NCI-H82 (cell line): ENCODE data around the gene SSR4.

ENCODE experiments used
- DNase-seq: peaks from one replicate; lab custom pipeline; 2025; lab: John Stamatoyannopoulos, UW

Gene SSR4

DNA sequence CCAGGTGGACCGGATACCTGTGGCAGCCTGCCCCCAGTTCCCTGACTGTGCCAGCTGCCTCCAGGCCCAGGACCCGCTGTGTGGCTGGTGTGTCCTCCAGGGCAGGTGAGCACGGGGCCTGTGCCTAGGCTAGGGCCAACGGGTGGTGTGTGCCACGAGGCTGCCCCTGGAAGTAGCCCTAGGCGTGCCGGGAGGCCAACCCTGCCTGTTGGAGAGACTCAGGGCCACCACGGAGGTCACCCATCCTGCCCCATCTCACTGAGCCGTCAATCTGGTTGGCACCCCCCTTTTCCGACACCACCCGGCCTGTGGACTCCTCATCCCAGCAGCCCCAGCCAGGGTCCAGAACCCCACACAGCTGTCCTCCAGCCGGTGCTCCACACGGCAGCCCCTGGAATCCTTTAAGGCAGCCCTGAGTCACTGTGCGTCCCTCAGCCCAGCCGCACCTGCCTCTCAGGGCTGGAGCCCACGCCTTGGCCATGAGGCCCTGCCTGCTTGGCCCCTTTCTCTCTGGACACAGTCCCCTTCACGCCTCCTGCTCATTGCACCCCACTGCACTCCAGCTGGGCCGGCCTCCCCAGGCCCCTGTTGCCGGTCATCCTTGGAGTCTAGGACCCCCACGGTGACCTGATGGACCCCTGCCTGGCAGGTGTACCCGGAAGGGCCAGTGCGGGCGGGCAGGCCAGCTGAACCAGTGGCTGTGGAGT lies 25.2 kb upstream of the SSR4 start:
- no peak for DNase-seq

DNA sequence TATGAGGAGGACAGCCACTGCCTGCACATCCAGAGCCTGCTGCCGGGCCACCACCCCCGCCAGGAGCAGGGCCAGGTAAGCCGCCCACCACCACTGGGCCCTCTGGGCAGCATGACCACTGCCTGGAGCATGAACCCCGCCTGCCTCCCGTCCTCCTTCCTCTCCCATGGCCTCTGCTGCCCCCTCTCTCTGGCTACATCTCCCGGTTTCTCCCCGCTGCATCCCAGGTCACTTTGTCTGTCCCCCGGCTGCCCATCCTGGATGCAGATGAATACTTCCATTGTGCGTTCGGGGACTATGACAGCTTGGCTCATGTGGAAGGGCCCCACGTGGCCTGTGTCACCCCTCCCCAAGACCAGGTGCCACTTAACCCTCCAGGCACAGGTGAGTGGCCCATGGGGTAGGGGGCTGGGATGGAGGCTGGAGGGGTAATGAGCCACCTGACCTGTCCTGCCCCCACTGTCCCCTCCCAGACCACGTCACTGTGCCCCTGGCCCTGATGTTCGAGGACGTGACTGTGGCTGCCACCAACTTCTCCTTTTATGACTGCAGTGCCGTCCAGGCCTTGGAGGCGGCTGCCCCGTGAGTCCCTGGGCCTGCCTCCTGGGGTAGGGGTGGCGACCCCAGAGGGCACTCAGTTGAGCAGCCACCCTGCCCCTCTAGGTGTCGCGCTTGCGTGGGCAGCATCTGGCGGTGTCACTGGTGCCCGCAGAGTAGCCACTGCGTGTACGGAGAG lies 24.4 kb upstream of the SSR4 start:
- DNase-seq: no peak

DNA sequence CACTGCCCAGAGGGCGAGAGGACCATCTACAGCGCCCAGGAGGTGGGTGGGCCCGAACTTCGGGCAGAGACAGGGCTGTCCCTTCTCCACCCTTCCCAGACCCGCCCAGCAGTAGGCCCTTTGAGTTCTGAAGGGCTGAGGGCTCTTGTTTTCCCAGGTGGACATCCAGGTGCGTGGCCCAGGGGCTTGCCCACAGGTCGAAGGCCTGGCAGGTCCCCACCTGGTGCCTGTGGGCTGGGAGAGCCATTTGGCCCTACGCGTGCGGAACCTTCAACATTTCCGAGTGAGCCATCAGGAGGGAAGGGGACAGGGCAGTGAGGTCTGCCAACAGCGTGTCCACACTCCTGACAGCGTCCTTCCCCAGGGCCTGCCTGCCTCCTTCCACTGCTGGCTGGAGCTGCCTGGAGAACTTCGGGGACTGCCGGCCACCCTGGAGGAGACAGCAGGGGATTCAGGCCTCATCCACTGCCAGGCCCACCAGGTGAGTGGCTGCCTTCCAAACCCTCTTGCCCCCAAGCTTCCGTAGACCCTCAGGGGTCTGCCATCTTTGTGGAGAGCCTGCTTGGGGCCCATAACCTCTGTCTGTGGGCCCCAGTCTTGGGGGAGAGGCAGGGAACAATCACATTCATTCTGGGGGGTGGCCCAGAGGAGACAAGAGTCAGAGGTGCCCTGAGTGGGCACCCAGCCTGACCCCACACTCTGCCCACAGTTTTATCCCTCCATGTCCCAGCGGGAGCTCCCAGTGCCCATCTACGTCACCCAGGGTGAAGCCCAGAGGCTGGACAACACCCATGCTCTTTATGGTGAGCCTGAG lies 23.7 kb upstream of the SSR4 start:
- no peak for DNase-seq

DNA sequence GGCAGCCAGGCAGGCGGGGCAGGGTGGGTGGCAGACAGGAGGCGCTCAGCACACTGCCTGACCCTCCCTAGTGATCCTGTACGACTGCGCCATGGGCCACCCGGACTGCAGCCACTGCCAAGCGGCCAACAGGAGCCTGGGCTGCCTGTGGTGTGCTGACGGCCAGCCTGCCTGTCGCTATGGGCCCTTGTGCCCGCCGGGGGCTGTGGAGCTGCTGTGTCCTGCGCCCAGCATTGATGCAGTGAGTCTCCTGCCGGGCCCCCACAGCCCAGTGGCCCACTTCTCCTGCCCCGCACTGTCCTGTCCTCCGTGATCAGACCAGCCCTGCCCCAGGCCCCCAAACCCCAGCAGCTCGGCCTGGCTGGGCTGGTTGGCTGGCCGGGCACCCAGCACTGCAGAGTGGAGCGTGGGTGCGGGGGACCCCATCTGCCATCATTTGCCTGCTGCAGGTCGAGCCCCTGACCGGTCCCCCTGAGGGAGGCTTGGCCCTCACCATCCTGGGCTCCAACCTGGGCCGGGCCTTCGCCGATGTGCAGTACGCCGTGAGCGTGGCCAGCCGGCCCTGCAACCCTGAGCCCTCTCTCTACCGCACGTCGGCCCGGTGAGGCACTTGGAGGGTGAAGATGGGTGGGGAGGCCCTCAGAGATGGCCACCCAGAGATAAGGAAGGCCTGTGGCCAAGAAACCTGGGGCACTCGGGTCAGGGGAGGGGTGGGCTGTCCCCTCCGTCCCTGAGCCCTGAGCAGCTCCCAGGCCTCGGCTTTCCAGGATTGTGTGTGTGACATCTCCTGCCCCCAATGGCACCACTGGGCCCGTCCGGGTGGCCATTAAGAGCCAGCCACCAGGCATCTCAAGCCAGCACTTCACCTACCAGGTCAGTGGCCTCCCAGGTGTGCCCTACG lies 22.8 kb upstream of the SSR4 start:
- no peak for DNase-seq

DNA sequence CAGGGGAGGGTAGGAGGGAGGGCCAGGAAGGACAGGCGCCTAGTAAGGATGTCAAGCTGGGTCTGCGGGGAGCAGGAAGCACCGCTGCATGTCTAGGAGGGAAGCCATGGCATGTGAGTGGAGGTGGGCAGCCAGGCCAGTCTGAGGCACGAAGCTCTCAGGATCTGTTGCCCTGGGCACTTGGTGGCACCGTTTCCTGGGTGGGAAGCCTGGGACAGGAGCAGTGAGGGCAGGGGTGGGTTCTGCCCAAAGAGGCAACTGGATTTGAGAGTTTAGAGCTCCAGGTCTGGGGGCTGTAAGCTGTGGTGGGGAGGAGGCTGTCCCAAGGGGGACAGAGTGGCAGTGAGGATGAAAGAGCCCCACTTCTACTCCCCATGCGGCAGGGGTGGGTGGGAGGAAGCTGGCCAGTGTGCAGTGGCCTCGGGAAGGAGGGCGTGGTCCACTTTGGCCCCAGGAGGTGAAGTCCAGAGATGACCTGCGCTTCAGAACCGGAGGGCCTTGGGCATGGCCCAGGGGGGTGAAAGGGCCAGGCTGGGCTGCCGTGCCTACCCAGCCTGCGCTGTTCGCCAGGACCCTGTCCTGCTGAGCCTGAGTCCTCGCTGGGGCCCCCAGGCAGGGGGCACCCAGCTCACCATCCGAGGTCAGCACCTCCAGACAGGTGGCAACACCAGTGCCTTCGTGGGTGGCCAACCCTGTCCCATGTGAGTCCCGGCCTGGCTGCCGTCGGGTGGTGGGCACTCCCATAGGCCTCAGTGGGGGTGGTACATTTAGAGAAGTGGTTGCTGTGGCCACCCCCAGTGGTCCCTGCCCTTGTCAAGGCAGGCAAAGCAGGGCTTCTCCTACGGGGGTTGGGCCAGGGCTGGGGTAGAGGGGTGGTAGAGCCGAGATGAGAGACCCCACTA lies 21.9 kb upstream of the SSR4 start:
- no peak for DNase-seq

DNA sequence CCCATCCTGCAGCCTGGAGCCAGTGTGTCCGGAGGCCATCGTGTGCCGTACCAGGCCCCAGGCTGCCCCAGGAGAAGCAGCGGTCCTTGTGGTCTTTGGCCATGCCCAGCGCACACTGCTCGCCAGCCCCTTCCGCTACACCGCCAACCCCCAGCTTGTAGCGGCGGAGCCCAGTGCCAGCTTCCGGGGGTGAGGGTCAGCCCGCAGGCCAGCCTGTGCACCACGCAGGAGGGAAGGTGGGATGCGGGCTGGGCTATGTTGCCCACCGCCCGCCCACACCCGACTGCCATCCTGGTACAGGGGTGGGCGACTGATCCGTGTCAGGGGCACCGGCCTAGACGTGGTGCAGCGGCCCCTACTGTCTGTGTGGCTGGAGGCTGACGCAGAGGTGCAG lies 21.3 kb upstream of the SSR4 start:
- DNase-seq: no peak

DNA sequence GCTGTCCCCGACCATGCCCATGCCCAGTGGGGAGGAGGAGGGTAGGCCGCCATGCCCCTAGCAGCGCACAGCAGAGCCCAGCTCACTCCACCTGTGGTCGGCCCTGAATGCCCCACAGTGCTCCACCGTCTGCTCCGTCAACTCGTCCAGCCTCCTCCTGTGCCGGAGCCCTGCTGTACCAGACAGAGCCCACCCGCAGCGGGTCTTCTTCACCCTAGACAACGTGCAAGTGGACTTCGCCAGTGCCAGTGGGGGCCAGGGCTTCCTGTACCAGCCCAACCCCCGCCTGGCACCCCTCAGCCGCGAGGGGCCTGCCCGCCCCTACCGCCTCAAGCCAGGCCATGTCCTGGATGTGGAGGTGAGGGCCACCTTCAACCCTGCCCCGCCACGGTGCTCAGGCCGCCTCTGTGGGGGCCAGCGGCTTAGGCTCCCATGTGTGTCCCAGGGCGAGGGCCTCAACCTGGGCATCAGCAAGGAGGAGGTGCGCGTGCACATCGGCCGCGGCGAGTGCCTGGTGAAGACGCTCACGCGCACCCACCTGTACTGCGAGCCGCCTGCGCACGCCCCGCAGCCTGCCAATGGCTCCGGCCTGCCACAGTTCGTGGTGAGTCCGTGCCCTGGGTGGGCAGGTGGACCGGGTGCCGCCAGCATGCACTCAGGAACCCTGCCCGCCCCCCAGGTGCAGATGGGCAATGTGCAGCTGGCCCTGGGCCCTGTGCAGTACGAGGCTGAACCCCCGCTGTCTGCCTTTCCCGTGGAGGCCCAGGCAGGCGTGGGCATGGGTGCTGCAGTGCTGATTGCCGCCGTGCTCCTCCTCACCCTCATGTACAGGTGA lies 20.5 kb upstream of the SSR4 start:
- no peak for DNase-seq

DNA sequence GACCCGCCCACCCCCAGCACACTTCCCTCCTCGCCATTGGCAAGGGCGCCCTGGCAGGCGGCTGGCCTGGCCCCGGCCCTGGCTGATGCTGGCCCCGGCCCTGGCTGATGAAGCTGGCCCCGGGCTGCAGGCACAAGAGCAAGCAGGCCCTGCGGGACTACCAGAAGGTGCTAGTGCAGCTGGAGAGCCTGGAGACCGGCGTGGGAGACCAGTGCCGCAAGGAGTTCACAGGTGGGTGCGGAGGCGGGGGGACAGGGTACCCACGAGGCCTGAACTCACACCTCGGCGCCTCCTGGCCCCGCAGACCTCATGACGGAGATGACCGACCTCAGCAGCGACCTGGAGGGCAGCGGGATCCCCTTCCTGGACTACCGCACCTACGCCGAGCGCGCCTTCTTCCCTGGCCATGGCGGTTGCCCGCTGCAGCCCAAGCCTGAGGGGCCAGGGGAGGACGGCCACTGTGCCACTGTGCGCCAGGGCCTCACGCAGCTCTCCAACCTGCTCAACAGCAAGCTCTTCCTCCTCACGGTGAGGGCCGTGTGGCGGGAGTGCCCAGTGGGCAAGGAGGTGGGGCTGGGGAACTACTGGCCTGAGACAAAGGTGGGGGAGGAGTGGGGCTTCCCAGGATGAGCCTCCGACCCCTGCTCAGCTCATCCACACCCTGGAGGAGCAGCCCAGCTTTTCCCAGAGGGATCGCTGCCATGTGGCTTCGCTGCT lies 19.7 kb upstream of the SSR4 start:
- no peak for DNase-seq

DNA sequence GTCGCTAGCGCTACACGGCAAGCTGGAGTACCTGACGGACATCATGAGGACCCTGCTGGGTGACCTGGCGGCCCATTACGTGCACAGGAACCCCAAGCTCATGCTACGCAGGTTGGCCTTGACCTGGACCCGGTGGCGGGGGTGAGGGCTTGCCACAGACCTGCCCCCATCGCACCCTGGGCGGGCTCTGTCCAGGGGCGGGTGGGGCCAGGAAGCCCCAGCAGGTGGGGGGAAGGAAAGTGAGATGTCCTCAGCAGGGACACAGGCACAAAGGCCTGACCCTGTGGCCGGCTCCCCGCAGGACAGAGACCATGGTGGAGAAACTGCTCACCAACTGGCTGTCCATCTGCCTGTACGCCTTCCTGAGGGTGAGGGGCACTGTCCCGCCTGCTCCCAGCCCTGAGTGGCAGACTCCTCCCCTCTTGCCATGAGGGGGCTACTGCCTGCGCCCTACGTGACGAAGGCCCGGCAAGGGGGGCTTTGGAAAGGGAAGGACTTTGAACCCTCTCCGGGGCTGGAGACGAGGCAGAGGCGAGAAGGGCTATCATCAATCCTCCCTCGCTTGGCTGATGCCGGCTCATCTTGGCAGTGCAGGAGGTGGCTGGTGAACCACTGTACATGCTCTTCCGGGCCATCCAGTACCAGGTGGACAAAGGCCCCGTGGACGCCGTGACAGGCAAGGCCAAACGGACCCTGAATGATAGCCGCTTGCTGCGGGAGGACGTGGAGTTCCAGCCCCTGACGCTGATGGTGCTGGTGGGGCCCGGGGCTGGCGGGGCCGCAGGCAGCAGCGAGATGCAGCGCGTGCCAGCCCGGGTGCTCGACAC lies 19.0 kb upstream of the SSR4 start:
- DNase-seq: no peak

DNA sequence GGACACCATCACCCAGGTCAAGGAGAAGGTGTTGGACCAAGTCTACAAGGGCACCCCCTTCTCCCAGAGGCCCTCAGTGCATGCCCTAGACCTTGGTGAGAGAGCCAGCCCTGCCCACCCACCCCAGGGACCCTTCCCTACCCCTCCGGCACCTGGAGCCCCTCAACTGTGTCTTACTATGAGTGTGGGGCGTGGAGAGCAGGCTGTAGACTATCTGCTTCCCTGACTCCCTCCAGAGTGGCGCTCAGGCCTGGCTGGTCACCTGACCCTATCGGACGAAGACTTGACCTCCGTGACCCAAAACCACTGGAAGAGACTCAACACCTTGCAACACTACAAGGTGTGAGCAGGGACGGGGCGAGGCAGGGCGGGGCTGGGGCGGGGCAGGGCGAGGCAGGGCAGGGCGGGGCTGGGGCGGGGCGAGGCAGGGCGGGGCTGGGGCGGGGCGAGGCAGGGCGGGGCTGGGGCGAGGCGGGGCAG lies 18.3 kb upstream of the SSR4 start:
- no peak for DNase-seq

DNA sequence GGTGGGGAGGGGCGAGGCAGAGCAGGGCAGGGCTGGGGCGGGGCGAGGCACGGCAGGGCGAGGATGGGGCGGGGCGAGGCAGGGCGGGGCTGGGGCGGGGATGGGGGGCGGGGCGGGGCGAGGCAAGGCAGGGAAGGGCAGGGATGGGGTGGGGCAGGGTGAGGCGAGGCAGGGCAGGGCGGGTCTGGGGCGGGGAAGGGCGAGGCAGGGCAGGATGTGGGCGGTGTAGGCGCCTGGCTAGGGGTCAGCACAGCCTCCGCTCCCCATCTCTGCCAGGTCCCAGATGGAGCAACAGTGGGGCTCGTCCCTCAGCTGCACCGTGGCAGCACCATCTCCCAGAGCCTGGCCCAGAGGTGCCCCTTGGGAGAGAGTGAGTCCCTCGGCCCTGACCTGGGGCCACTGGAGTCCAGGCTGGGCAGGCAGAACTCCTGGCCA lies 17.8 kb upstream of the SSR4 start:
- no peak for DNase-seq

DNA sequence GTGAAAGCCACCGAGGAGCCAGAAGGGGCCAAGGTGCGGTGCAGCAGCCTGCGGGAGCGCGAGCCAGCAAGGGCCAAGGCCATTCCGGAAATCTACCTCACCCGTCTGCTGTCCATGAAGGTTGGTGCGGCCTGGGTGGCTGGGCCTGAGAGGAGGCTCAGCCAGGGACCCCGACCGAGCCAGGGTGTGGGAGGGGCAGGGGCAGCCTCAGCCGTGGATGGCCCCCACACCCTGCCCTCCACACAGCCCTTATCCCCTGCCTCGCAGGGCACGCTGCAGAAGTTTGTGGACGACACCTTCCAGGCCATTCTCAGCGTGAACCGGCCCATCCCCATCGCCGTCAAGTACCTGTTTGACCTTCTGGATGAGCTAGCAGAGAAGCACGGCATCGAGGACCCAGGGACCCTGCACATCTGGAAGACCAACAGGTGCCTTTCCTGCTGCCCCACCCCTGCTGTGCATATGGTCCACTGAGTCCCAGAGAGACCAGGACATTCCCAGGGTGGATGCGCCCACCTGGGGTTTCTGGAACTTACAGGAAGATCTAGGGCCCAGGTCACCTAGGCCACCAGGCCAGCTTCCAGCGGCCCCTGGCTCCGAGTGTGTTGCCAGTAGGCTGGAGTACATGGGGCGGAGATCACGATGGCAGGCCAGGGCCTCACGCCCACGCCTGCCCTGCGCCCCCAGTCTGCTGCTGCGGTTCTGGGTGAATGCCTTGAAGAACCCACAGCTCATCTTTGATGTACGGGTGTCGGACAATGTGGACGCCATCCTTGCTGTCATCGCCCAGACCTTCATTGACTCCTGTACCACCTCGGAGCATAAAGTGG lies 17.0 kb upstream of the SSR4 start:
- DNase-seq: no peak

DNA sequence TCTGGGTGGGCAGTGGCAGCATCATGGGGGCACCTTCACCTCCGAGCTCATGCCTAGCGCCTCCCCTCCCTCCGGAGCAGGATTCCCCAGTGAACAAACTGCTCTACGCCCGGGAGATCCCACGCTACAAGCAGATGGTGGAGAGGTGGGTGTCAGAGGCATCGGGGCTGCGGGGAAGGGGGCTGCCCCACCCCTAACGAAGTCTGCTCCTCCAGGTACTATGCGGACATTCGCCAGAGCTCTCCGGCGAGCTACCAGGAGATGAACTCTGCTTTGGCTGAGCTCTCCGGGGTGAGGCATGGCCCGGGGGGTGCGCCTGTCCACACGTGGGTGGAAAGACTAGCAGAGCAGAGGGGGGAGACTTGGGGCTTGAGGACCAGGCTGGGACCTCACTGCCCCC lies 16.3 kb upstream of the SSR4 start:
- no peak for DNase-seq

DNA sequence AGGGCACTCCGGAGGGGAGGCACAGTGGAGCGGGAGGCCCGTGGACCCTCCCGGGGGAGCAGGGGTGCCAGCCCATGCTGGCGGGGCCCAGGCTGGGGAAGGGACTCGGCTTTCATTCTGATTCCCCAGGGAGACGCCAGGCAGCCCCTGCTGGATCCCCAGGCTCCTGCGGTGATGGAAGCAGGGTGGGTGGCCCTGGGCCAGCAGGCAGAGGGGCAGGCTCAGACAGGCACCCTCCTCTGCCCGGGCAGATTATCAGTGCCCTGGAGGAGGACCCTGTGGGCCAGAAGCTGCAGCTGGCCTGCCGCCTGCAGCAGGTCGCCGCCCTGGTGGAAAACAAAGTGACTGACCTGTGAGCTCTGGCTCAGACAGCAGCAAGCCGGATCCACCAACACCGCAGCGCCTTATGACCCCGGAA lies 15.8 kb upstream of the SSR4 start:
- peak; percentile 60 for DNase-seq

DNA sequence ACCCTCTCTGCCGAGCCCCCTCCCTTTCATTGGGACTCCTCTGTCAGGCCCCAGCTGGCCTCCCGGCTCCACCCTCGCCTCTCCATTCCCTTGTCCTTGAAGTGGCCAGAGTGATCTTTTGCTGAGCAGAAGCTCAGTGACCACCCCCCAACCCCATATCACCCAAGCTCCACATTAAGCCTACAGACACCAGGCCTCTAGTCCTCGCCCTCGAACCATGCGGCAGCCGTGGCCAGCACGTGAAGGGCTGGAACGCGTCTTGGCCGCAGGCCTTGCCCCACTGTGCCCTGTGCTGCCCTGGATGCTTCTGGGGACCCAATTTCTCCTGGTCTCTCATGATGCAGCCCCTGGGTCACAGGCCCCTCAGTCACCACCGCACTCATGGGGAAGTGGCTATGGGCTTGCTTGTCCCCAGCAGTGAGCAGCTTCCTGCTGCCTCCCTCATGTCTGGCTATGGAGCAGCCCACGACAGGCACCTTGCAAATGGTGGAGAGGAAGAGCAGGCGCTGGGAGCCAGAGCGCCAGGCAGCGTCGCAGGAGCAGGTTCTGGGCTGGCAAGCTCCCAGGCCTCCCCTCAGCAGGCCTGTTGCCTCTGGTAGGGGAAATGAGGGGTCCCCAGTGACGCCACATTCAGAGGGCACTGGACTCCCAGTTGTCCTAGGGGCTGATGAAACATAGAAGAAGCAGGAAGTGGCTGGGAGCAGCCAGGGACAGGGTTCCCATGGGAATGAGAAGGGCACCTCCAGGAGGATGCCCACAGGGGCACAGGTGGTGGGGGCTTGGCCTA lies 14.4 kb upstream of the SSR4 start:
- no peak for DNase-seq

DNA sequence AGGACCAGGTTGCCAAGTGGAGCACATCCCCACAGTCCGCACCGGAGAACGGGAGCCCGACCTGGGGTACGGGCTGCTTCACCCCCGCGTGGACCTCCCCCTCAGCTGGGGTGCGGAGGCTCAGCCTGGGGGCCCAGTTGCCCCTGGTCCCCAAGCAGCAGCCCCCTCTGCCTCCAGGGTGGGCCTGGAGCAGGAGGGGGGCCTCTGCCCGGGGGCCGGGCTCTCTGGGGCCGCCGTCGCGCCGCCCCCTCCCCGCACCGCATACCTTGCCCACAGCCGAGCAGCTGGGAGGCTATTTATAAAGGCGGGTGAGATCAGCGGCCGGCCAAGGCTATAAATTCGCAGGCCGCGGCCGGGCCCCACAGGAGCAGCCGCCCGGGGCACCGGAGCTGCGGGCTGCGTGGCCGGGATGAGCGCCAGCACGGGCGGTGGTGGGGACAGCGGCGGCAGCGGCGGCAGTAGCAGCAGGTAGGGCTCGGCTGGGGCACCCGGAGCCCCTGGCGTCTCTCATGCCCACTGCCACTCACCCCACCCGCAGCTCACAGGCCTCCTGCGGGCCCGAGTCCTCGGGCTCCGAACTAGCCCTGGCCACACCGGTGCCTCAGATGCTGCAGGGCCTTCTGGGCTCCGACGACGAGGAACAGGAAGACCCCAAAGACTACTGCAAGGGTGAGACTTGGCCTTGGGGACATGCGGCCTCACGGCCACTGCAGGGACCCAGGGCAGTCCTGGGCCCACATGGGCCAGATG lies 13.6 kb upstream of the SSR4 start, which contains the start of gene SRPK3:
TSS of gene SRPK3 (plus strand) at position 364 of the 750 bp plus-strand sequence. CDS start at position 410, 46 bp downstream.
- DNase-seq: peak; percentile 43
